ENCODE data around the gene SP100. TPM values are rescaled to one million over a fixed set of nuclear protein-coding genes. Genes with fewer than 3 reads are reported as not detected.
A peak's percentile ranks its signal among the peaks of the same experiment; 100 is the strongest.

SP100 gene
- total RNA-seq (2021; fragmentation: NEBNext Ultra II Directional; extraction: Animal tissue kit (Norgen Biotek cat#: 25700)) (0.33 and 1.1 TPM in 2 replicates), polyA plus RNA-seq (2011; rRNA removed) (0.06 and 0.16 TPM in 2 replicates), polyA minus RNA-seq (2011; rRNA and poly(A)+ RNA removed) (0.38 TPM in 1 of 2 replicates, not detected in the other)
- 0.45 TPM for polyA plus RNA-seq (2011; cell fraction: cytosol; rRNA removed)
- polyA plus RNA-seq (2011; cell fraction: nucleus; rRNA removed), result 0.31 TPM
- 0.47 to 0.77 TPM (median 0.61 TPM) in 4 replicates for polyA plus RNA-seq (2012, experiment 1 of 2)
- polyA plus RNA-seq (2012, experiment 2 of 2), result not detected
- 0.65 TPM for polyA plus RNA-seq (2013, experiment 1 of 2)
- 0.42 TPM for polyA plus RNA-seq (2013, experiment 2 of 2)
- not detected for polyA minus RNA-seq (2011; cell fraction: cytosol; rRNA and poly(A)+ RNA removed)
- 2.4 TPM for polyA minus RNA-seq (2011; cell fraction: nucleus; rRNA and poly(A)+ RNA removed)
- long read RNA-seq, experiment 1, result 0 reads
- long read RNA-seq, experiment 2, result 0 reads

- H3K9me3 ChIP-seq (ENCODE audit: insufficient read depth in 2 of 2, low read depth in 1 of 2, low read length in 1 of 2), result no peaks in the 10 kb centered on the region
- no peak within 1 kb of the TSS for H2BK120ac ChIP-seq (replicated peaks; ENCODE audit: low read depth, low read length)
- H3K79me2 ChIP-seq (ENCODE audit: control insufficient read depth in 1 of 2, insufficient read depth in 2 of 2, low read length in 2 of 2), result no peaks in the 10 kb centered on the region
- no peak within 1 kb of the TSS for H3K4me3 ChIP-seq (ENCODE audit: extremely low read depth in 1 of 4, insufficient read depth in 2 of 4, low read depth in 3 of 4, low read length in 4 of 4)
- H3K23me2 ChIP-seq (ENCODE audit: low read depth, low read length), result peaks cover 7% of the 10 kb centered on the region; the same call in 1 of the 2 replicates
- H4K91ac ChIP-seq (replicated peaks; ENCODE audit: insufficient read length, low read length), result no peak within 1 kb of the TSS
- no peak within 1 kb of the TSS for H3K9ac ChIP-seq (replicated peaks in 1 of 4; ENCODE audit: extremely low read depth in 1 of 4, low read depth in 3 of 4, low read length in 3 of 4)
- H3K27ac ChIP-seq (ENCODE audit: low read depth, low read length), result no peak within 1 kb of the TSS
- POLR2A ChIA-PET (ENCODE audit: partially characterized antibody), result no interaction called here
- DNase-seq (ENCODE audit: low read depth in 1 of 2, low spot score in 2 of 2), result no peak
- no peak within 1 kb of the TSS for H3K56ac ChIP-seq (replicated peaks; ENCODE audit: insufficient read length, low read depth, low read length)
- no peaks in the 10 kb centered on the region for H4K20me1 ChIP-seq (replicated peaks in 1 of 2; ENCODE audit: control insufficient read depth in 1 of 2, insufficient read depth in 2 of 2, low read length in 2 of 2)
- no peaks in the 10 kb centered on the region for H3K36me3 ChIP-seq (ENCODE audit: control insufficient read depth in 2 of 4, insufficient read depth in 4 of 4, low read length in 3 of 4)
- no peak for FAIRE-seq
- no peak within 1 kb of the TSS for H3K14ac ChIP-seq (ENCODE audit: insufficient read length)
- no peaks in the 10 kb centered on the region for H3K79me1 ChIP-seq (ENCODE audit: low read depth, low read length)
- no peak within 1 kb of the TSS for H4K5ac ChIP-seq (ENCODE audit: insufficient read length, low read depth, low read length)
- H2AK5ac ChIP-seq (ENCODE audit: low read depth, low read length), result no peak within 1 kb of the TSS
- H3K4me2 ChIP-seq (ENCODE audit: insufficient read depth in 1 of 2, low read depth in 2 of 2, low read length in 2 of 2), result no peak within 1 kb of the TSS
- H2BK12ac ChIP-seq (ENCODE audit: low read depth, low read length), result no peak within 1 kb of the TSS
- H3K27me3 ChIP-seq (replicated peaks in 1 of 4; ENCODE audit: control insufficient read depth in 3 of 4, extremely low read depth in 1 of 4, insufficient read depth in 3 of 4, low read length in 3 of 4), result peaks cover 1 to 17% (median 14%) of the 10 kb centered on the region in 4 experiments
- no peak within 1 kb of the TSS for H2BK20ac ChIP-seq (ENCODE audit: low read length)
- no peak within 1 kb of the TSS for H4K8ac ChIP-seq (ENCODE audit: extremely low read depth, insufficient read depth, low read length)
- 0 out of 2 replicates have a peak within 1 kb of the TSS, but pooled peaks have one; percentile 2 for H2AFZ ChIP-seq (ENCODE audit: low read length)
- H2BK15ac ChIP-seq (ENCODE audit: low read length), result no peak within 1 kb of the TSS
- no peak within 1 kb of the TSS for H3K23ac ChIP-seq (ENCODE audit: insufficient read length)
- CTCF ChIA-PET (ENCODE audit: partially characterized antibody), result no interaction called here
- no peak within 1 kb of the TSS for H3K18ac ChIP-seq (ENCODE audit: extremely low read depth, low read length)
- H3K4ac ChIP-seq (replicated peaks; ENCODE audit: insufficient read length, low read depth, low read length), result no peak within 1 kb of the TSS
- 86% methylated on average over 12 of the region's 12 CpGs; no CpG with 5 or more reads in 1 of the 2 experiments for WGBS, 2 experiments (ENCODE audit: extremely low coverage in 1 of 2, insufficient coverage in 1 of 2, insufficient read length in 1 of 2, insufficient replicate concordance in 2 of 2, low coverage in 1 of 2, low lambda C conversion rate in 2 of 2, missing lambda C conversion rate in 1 of 2)
- no peak within 1 kb of the TSS for H2BK5ac ChIP-seq (ENCODE audit: low read depth, low read length)
- peaks cover 0 to 9% (median under 1%) of the 10 kb centered on the region in 4 experiments; a peak in 1 of 7 replicates for H3K4me1 ChIP-seq (replicated peaks in 1 of 4; ENCODE audit: control insufficient read depth in 3 of 4, insufficient read depth in 4 of 4, low read length in 3 of 4)
- TF ChIP-seq TEAD4 (IDR thresholded peaks at IDR 0.05; ENCODE audit: low read depth, low read length) (no peak), TAF1 (IDR thresholded peaks at IDR 0.05; ENCODE audit: low read depth, low read length) (no peak), SP1 (IDR thresholded peaks at IDR 0.05; ENCODE audit: low read depth, low read length) (no peak), KDM5A (IDR thresholded peaks at IDR 0.05; ENCODE audit: low read length) (no peak), CTBP2 (IDR thresholded peaks at IDR 0.05; ENCODE audit: borderline replicate concordance, insufficient read depth, insufficient read length, low read length) (no peak), POLR2A (IDR thresholded peaks at IDR 0.05; ENCODE audit: control extremely low read depth in 1 of 2, low read depth in 2 of 2, low read length in 2 of 2) (no peak), HDAC6 (IDR thresholded peaks at IDR 0.05; ENCODE audit: low read depth, low read length) (no peak), SIRT6 (IDR thresholded peaks at IDR 0.05; ENCODE audit: low read length) (no peak), YY1 (IDR thresholded peaks at IDR 0.05; ENCODE audit: low read depth, low read length) (no peak)
Measured at GRCh38 chr2:230416061-230416721, at the start of gene SP100. Gene SP100 (plus strand): TSS chr2:230416201. CDS start chr2:230416297, 96 bp downstream.
